D721Med (cell line): ENCODE results near the gene SLC9A9.

Source experiments
- DNase-seq: peaks from one replicate; pipeline ENCODE4 v3.0.0; 2011; ENCODE audit warnings: low spot score; ENCODE audit not compliant: insufficient read length
- FAIRE-seq: peaks from 2 replicates; lab custom pipeline; 2011; peaks lifted over from hg19 to GRCh38; lab: Jason Lieb, UNC
- CTCF ChIP-seq: IDR thresholded peaks from 2 replicates; pipeline ENCODE4 v1.5.1; 2012; ENCODE audit warnings: mild to moderate bottlenecking, control low read depth; ENCODE audit not compliant: insufficient read depth; ENCODE audit errors: missing control alignments

The SLC9A9 gene

GRCh38 chr3:143295201-143296080 is 552.8 kb downstream of the SLC9A9 start:
- no peak for FAIRE-seq

DNA sequence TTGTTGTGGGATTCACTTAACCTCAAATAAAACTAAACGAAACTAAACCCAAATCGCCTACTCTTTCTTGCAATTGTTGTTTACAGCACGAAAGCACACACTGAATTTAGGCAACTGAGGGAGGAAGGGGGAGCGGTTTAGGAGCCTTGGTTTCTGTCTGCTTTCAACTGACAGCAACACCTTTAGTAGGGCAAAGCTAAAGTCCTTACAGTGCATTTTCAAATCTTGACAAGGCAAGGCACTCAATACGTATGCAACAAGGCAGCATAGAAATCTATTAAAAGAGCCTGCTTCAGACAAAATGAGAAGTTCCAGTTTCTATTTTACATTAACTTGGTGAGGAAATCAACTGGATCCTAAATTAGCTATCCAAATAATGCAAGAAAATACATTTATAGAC is 554.1 kb downstream of the SLC9A9 start:
- no peak for TF ChIP-seq CTCF
- no peak for DNase-seq
- no peak for FAIRE-seq

More at GRCh38 chr3:143295201-143296080, 552.8 kb downstream of the SLC9A9 start:
- no peak for TF ChIP-seq CTCF
- DNase-seq = no peak

DNA sequence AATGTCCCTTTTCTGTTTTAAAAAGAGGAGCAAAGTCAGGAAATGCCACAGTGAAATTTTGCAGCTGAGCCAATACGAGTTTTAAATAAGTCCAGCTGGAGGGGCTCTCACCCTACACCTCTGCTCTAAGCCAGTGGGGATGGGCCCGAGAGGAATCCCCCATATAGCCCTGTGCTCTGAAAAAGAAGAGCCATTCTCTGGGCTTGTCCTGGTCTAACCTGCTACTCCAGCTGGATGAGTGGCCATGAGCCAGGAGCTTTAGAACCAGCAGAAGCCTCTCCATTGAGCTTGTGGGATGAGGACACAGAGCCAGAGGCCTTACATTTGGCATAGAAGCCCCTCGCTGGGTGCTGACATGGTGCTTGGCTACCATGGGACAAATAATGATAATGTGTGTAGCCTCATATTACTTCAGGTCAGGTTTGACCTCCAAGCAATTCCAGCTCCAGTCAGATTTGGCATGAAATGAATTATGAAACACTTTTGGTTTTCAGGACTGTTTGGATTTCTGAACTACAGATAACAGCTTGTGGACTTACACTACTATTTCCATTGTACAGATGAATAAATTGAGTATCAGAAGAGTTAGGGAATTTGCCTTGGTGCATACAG is 556.3 kb downstream of the SLC9A9 start:
- FAIRE-seq (no peak), DNase-seq (no peak)
- no peak for TF ChIP-seq CTCF

DNA sequence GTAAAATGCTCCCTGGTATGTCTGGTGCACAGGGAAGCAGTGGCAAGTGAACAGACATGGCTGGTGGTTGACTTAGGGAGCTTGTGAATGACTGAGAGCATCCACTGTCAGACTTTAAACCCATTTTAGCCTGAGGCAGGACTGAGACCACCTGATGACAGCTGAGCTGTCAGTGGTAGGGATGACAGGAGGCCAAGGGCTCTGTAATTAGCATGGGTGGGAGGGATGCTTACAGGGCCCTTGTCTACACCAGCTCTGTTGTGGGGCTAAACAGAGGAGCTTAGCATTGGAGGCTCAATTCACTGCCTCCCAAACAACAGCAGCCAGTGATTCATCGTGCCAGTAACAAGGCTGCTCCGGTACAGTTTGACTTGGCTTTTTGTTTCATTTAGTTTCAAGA is 559.3 kb downstream of the SLC9A9 start:
- TF ChIP-seq CTCF = no peak
- FAIRE-seq = no peak
- no peak for DNase-seq

- FAIRE-seq (no peak), DNase-seq (no peak)
Measured at GRCh38 chr3:143287403-143287802, 560.9 kb downstream of the SLC9A9 start.

DNA sequence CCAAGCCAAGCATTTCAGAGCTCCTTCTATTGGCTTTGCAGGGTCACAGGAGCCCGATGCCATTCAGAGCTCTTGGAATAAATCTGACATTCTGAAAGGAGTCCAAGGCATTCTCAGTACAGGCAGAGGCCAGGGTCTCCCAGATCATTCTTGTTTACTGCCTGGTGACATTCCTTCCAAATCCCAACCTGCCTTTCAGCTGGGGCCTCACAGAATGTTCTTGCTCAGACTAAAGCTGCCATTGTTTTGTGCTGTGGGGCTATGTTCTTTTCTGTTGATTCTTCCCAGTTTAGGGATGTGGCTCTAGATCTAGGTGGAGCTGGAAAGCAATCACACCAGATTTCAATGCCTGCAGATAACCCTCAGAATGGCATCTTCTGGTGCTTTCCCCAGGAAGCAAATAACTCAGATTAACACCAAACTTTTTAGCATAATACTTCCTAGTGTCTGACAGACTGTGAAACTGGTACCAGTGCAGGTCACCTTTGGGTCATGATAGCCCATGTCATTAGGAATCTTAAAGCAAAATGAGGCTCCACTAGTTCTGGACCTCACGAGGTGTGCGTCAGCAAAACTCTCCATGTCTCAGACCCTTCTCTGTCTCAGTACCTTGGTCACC is 561.8 kb downstream of the SLC9A9 start:
- FAIRE-seq (no peak), DNase-seq (no peak)
- TF ChIP-seq CTCF = no peak

More at GRCh38 chr3:143287403-143287802, 560.9 kb downstream of the SLC9A9 start:
- no peak for TF ChIP-seq CTCF
